ENCODE data around the gene TPRG1. TPM values are rescaled to one million over a fixed set of nuclear protein-coding genes. Genes with fewer than 3 reads are reported as not detected.

TPRG1 gene
- total RNA-seq: under 1 TPM; 0.20 to 0.24 TPM

DNA sequence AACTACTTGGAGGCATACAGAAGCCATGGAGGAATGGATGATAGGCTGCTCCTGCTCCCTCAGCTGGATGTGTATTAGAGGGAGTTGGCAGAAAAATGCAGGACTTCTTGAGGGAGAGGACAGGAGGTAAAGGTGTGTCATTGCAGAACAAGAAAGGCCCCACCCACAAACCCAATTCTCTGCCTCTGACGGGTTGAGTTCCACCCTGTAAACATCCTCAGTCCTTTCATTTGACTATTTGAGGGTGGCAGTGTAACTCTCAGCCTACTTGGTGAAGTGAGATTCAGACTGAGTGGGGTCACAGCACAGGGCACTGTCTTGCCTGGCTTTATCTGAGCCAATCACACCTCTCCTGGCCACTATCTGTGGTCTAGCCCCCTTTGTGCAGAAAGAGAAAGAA is at the start of gene TPRG1:
Gene TPRG1 (plus strand): TSS at position 265 of the 400 bp plus-strand sequence. CDS start 35,414 bp downstream, outside the sequence.

